Measurements from ENCODE around the gene PUM1. TPM values are rescaled to one million over a fixed set of nuclear protein-coding genes. Genes with fewer than 3 reads are reported as not detected.

PUM1 gene, protein sequence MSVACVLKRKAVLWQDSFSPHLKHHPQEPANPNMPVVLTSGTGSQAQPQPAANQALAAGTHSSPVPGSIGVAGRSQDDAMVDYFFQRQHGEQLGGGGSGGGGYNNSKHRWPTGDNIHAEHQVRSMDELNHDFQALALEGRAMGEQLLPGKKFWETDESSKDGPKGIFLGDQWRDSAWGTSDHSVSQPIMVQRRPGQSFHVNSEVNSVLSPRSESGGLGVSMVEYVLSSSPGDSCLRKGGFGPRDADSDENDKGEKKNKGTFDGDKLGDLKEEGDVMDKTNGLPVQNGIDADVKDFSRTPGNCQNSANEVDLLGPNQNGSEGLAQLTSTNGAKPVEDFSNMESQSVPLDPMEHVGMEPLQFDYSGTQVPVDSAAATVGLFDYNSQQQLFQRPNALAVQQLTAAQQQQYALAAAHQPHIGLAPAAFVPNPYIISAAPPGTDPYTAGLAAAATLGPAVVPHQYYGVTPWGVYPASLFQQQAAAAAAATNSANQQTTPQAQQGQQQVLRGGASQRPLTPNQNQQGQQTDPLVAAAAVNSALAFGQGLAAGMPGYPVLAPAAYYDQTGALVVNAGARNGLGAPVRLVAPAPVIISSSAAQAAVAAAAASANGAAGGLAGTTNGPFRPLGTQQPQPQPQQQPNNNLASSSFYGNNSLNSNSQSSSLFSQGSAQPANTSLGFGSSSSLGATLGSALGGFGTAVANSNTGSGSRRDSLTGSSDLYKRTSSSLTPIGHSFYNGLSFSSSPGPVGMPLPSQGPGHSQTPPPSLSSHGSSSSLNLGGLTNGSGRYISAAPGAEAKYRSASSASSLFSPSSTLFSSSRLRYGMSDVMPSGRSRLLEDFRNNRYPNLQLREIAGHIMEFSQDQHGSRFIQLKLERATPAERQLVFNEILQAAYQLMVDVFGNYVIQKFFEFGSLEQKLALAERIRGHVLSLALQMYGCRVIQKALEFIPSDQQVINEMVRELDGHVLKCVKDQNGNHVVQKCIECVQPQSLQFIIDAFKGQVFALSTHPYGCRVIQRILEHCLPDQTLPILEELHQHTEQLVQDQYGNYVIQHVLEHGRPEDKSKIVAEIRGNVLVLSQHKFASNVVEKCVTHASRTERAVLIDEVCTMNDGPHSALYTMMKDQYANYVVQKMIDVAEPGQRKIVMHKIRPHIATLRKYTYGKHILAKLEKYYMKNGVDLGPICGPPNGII
- polyA plus RNA-seq (2013), result 74.9 and 83.2 TPM in 2 replicates

GRCh38 chr1:31065310-31066217, at the start of gene PUM1:
PUM1 (minus strand) TSS chr1:31065717; CDS start chr1:31059566, 6,151 bp downstream.
- Histone ChIP-seq H2BK12ac (ENCODE audit: low read length) (peak within 1 kb of the TSS; percentile 56), H3K79me1 (ENCODE audit: low read length) (peaks cover 10% of the 10 kb centered on the region), H3K4me1 (ENCODE audit: control insufficient read depth in 1 of 2, insufficient read depth in 2 of 2, low read length in 2 of 2) (peaks cover 0 to 5% of the 10 kb centered on the region in 2 experiments), H2AK5ac (ENCODE audit: low read length) (peak within 1 kb of the TSS; percentile 73), H3K79me2 (ENCODE audit: control insufficient read depth, insufficient read depth, low read length, poor library complexity) (peaks cover 20% of the 10 kb centered on the region), H4K8ac (ENCODE audit: low read depth, low read length) (peak within 1 kb of the TSS; percentile 97), H3K9me3 (ENCODE audit: insufficient read depth, low read depth, low read length) (no peaks in the 10 kb centered on the region), H2BK5ac (ENCODE audit: low read depth, low read length, poor library complexity) (peak within 1 kb of the TSS; percentile 84), H3K27ac (ENCODE audit: low read depth, low read length) (peak within 1 kb of the TSS; percentile 94), H3K27me3 (ENCODE audit: insufficient read depth, low read length) (no peaks in the 10 kb centered on the region), H3K4me3 (ENCODE audit: low read depth, low read length) (peak within 1 kb of the TSS; percentile 88), H4K12ac (ENCODE audit: low read depth, low read length) (peak within 1 kb of the TSS; percentile 97), H2BK120ac (ENCODE audit: insufficient read depth, low read length, poor library complexity) (peak within 1 kb of the TSS; percentile 99), H2AFZ (ENCODE audit: insufficient read depth, low read length, poor library complexity) (peak within 1 kb of the TSS; percentile 99), H3K23ac (ENCODE audit: low read length) (no peak within 1 kb of the TSS), H3K18ac (ENCODE audit: low read length) (peak within 1 kb of the TSS; percentile 96), H3K4ac (ENCODE audit: low read depth, low read length) (peak within 1 kb of the TSS; percentile 90), H3K4me2 (ENCODE audit: low read length) (peak within 1 kb of the TSS; percentile 84), H3K9ac (ENCODE audit: low read length) (peak within 1 kb of the TSS; percentile 99), H4K91ac (ENCODE audit: low read depth, low read length) (peak within 1 kb of the TSS; percentile 93), H3K14ac (ENCODE audit: low read length) (peak within 1 kb of the TSS; percentile 94), H3K36me3 (ENCODE audit: control insufficient read depth in 1 of 2, insufficient read depth in 2 of 2, low read length in 2 of 2) (peaks cover 0 to 2% of the 10 kb centered on the region in 2 experiments)
- peak; percentile 100 for DNase-seq
- no CpG with 5 or more reads among the region's 72 CpGs for WGBS (ENCODE audit: extremely low coverage, insufficient coverage, insufficient read length)

GRCh38 chr1:31112266-31112935, 46.9 kb upstream of the PUM1 start:
- H2AK5ac ChIP-seq (ENCODE audit: low read length), result no peak overlapping the region
- H3K79me2 ChIP-seq (ENCODE audit: control insufficient read depth, insufficient read depth, low read length, poor library complexity), result no peaks in the 10 kb centered on the region
- no peak overlapping the region for H4K12ac ChIP-seq (ENCODE audit: low read depth, low read length)
- H3K18ac ChIP-seq (ENCODE audit: low read length), result peak overlapping the region; percentile 23
- no peaks in the 10 kb centered on the region for H3K36me3 ChIP-seq (ENCODE audit: control insufficient read depth in 1 of 2, insufficient read depth in 2 of 2, low read length in 2 of 2)
- H3K4ac ChIP-seq (ENCODE audit: low read depth, low read length), result peak overlapping the region; percentile 31
- H3K14ac ChIP-seq (ENCODE audit: low read length), result no peak overlapping the region
- H3K4me1 ChIP-seq (ENCODE audit: control insufficient read depth in 1 of 2, insufficient read depth in 2 of 2, low read length in 2 of 2), result peaks cover 3 to 6% of the 10 kb centered on the region in 2 experiments
- H3K27me3 ChIP-seq (ENCODE audit: insufficient read depth, low read length), result no peaks in the 10 kb centered on the region
- peak overlapping the region; percentile 68 for H2BK120ac ChIP-seq (ENCODE audit: insufficient read depth, low read length, poor library complexity)
- H4K91ac ChIP-seq (ENCODE audit: low read depth, low read length), result peak overlapping the region; percentile 81
- no peak overlapping the region for H3K4me3 ChIP-seq (ENCODE audit: low read depth, low read length)
- H3K23ac ChIP-seq (ENCODE audit: low read length), result no peak overlapping the region
- peaks cover 10% of the 10 kb centered on the region for H3K79me1 ChIP-seq (ENCODE audit: low read length)
- H3K27ac ChIP-seq (ENCODE audit: low read depth, low read length), result peak overlapping the region; percentile 14
- no peak overlapping the region for H3K4me2 ChIP-seq (ENCODE audit: low read length)
- no peak overlapping the region for H3K9ac ChIP-seq (ENCODE audit: low read length)
- peak overlapping the region; percentile 92 for H2BK12ac ChIP-seq (ENCODE audit: low read length)
- H2AFZ ChIP-seq (ENCODE audit: insufficient read depth, low read length, poor library complexity), result no peak overlapping the region
- H4K8ac ChIP-seq (ENCODE audit: low read depth, low read length), result peak overlapping the region; percentile 69
- no peaks in the 10 kb centered on the region for H3K9me3 ChIP-seq (ENCODE audit: insufficient read depth, low read depth, low read length)
- DNase-seq, result peak; percentile 35 to 68
- H2BK5ac ChIP-seq (ENCODE audit: low read depth, low read length, poor library complexity), result no peak overlapping the region
- 100% methylated on average over 2 of the region's 15 CpGs for WGBS (ENCODE audit: extremely low coverage, insufficient coverage, insufficient read length)

GRCh38 chr1:31111290-31111951, 45.9 kb upstream of the PUM1 start:
- Histone ChIP-seq H4K91ac (ENCODE audit: low read depth, low read length) (peak overlapping the region; percentile 53), H3K4ac (ENCODE audit: low read depth, low read length) (no peak overlapping the region), H3K79me1 (ENCODE audit: low read length) (peaks cover 10% of the 10 kb centered on the region), H3K9me3 (ENCODE audit: insufficient read depth, low read depth, low read length) (no peaks in the 10 kb centered on the region), H3K4me3 (ENCODE audit: low read depth, low read length) (no peak overlapping the region), H4K12ac (ENCODE audit: low read depth, low read length) (no peak overlapping the region), H4K8ac (ENCODE audit: low read depth, low read length) (no peak overlapping the region), H3K4me1 (ENCODE audit: control insufficient read depth in 1 of 2, insufficient read depth in 2 of 2, low read length in 2 of 2) (peaks cover 3 to 6% of the 10 kb centered on the region in 2 experiments), H3K14ac (ENCODE audit: low read length) (no peak overlapping the region), H2BK5ac (ENCODE audit: low read depth, low read length, poor library complexity) (peak overlapping the region; percentile 22), H2BK12ac (ENCODE audit: low read length) (peak overlapping the region; percentile 86), H3K36me3 (ENCODE audit: control insufficient read depth in 1 of 2, insufficient read depth in 2 of 2, low read length in 2 of 2) (no peaks in the 10 kb centered on the region), H3K23ac (ENCODE audit: low read length) (no peak overlapping the region), H3K4me2 (ENCODE audit: low read length) (no peak overlapping the region), H2BK120ac (ENCODE audit: insufficient read depth, low read length, poor library complexity) (peak overlapping the region; percentile 68), H3K27ac (ENCODE audit: low read depth, low read length) (peak overlapping the region; percentile 40), H2AK5ac (ENCODE audit: low read length) (no peak overlapping the region), H2AFZ (ENCODE audit: insufficient read depth, low read length, poor library complexity) (no peak overlapping the region), H3K9ac (ENCODE audit: low read length) (no peak overlapping the region), H3K27me3 (ENCODE audit: insufficient read depth, low read length) (no peaks in the 10 kb centered on the region), H3K18ac (ENCODE audit: low read length) (no peak overlapping the region), H3K79me2 (ENCODE audit: control insufficient read depth, insufficient read depth, low read length, poor library complexity) (no peaks in the 10 kb centered on the region)
- peak; percentile 55 to 81 for DNase-seq
- WGBS (ENCODE audit: extremely low coverage, insufficient coverage, insufficient read length), result no CpG with 5 or more reads among the region's 8 CpGs

Data from trophoblast cell (in vitro differentiated cells and primary cell).